Fibroblast of upper back skin (primary cell): ENCODE results near the gene HSPH1.
A peak's percentile ranks its signal among the peaks of the same experiment; 100 is the strongest.

Experiments
- DNase-seq: peaks from one replicate; pipeline ENCODE4 v3.0.0-alpha.2; 2013

The HSPH1 gene

DNA sequence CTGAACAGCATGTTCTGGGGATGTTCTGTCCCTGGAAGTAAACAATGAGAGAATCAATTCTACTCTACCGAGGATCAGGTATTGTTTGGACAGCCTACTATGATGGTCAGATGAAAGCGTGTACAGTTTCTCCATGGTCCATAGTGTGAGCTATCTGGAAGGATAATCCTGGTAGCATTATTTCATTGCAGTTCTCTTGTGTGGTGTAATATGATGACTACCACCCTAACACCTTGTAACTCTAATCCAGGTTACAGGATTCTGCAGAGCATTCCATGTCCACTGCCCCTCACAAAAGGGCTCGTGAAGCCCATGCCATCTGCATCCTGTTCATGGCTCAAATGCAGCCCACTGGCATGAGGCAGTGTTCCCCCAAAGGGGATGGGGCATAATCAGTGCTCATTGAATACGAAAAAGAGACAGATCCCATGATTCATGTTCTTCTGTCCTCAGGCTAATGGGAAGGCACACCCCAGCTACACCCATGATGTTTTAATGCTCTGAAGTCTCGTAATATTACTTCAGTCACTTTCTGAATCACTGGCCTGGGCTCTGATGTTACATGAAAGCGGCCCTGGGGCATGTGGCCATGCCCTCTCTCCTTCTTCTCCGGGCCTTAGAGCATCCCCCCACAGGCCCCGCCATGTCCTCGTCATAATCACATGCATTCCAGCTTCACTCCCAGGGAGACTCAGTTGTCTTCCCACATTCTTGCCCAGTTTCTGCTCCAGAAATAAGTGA is 68.4 kb downstream of the HSPH1 start:
- no peak for DNase-seq

GRCh38 chr13:31092646-31093045 is 69.1 kb downstream of the HSPH1 start:
- no peak for DNase-seq

DNA sequence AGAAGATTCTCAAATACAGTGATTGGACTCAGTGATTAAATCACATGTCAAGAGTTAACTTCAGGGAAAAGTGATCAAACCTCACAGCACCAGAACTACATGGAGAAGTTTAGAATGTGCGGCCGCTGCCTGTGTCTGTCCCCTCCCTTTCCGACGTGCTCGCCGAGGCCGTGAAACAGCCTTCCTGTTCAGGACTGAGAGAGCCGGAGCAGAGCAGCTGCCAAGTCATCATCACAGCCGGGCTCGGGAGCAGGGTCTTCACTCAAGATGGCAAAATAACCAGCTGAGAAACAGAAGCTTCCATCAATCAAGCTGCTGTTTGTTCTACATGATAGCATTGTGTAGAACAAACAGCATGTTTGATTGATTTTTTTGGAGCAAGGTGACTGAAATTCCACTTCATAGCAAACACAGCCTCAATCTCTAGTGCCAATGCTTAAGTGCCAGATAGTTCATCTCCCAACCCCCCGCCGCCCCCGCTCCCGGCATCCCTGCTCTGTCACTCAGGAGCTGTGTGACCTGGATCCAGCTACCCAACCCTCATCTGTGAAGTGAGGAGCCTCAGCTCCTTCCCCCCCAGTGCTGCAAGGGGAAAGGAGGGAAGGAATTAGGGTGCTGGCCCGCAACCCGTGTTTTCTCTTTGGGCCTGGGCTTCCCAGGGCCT is 70.6 kb downstream of the HSPH1 start:
- DNase-seq: peak; percentile 19

DNA sequence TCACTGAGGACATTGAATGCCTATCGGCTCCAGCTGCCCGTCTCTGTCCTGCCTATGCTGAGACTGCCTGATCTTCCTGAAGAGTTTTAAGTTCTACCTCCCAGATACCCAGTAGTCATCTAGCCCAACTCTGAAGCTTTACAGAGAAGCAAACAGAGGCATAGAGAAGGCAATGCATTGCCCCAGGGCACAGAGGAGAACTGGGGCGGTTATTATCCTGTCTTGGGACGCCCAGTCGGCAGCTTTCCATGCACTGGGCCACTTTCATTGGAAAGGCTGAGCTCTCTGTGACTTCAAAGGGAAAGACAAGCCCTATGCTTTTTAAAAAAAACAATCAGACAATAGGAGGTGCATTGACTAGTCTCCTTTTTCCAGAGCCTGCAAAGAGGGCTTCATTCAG is 71.6 kb downstream of the HSPH1 start:
- DNase-seq: no peak

DNA sequence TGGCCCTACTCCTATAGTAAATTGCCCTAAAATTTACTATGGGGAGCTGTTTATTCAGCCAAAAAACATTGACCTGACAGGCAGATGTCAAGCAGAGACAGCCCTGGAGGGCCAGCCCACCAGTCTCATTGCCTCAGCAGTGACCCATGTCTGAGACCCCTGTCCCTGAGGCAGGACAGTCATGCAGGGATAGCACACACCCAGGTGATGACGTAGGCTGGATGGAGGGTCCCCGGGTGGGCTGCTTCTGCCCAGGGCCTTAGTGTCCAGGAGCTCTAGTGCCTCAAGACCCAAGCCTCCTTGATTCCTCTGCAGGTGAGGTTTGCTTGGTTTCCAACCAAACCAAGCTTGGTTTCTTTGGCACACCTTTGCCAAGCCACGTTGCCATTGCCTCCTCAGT is 72.1 kb downstream of the HSPH1 start:
- DNase-seq: no peak

DNA sequence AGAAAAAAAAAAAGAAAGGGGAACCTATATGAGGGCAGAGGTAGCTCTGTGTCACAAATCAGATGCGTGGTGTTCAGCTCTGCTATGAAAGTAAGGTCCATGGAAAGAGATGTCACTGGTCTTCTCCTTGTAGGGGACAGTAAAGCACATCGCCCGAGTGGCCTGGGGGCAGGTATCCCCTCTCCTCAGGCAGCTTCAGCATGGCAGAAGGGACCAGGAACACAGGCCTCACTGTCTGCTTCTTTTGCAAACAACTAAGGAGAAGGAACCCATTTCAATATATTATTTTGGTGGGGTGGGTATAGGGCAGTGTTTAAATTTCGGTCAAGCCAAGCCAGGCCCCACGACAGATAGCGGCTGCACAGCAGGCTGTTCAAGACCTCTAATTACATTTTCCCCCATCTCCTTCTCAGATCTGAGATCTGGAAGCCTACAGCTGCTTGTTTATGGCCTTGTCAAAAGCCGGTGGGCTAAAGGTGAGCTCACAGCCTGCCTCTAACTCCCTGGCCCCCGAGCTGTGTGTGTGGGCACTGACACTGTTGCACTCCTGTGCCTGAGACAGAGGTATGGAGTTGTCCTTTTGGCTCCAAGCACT is 72.8 kb downstream of the HSPH1 start:
- DNase-seq: no peak
